WTC11 (cell line): ENCODE results near the gene ALG8. TPM values are rescaled to one million over a fixed set of nuclear protein-coding genes. Genes with fewer than 3 reads are reported as not detected.

Source experiments
- ATAC-seq: fragments of 200-7000 bp; cut with Tn5 transposase; 2 replicates; pipeline ENCODE4 v1.10.0; 2021; ENCODE audit warnings: mild to moderate bottlenecking, moderate library complexity
- Bru-seq: library from RNA; stranded (reverse); fragments of 400-500 nt; gene quantifications from one replicate; lab custom pipeline; 2021; lab: Mats Ljungman, UMichigan
- CTCF ChIA-PET: fragments of 300-600 bp; sonication (Branson Sonifier 250); formaldehyde crosslinking; loops from one replicate; lab custom pipeline; 2021; ENCODE audit warnings: antibody characterized with exemption; lab: Charles Lee
- POLR2A ChIA-PET: fragments of 350-600 bp; sonication (Branson Sonifier 250); formaldehyde crosslinking; loops from one replicate; lab custom pipeline; 2021; ENCODE audit warnings: antibody characterized with exemption; lab: Charles Lee
- DNase-seq: peaks from one replicate; pipeline ENCODE4 v3.0.0; 2021; ENCODE audit warnings: low spot score
- H3K27ac Mint-ChIP-seq: 2 replicates; pipeline ENCODE4 v1.8.0; 2021; ENCODE audit warnings: mixed read lengths
- H3K27me3 Mint-ChIP-seq: 2 replicates; pipeline ENCODE4 v1.8.0; 2021; ENCODE audit warnings: low read depth, mild to moderate bottlenecking, moderate library complexity, mixed read lengths
- H3K36me3 Mint-ChIP-seq: 2 replicates; pipeline ENCODE4 v1.8.0; 2021; ENCODE audit warnings: mixed read lengths
- H3K4me1 Mint-ChIP-seq: 2 replicates; pipeline ENCODE4 v1.8.0; 2022; ENCODE audit warnings: mixed read lengths
- H3K4me3 Mint-ChIP-seq: 2 replicates; pipeline ENCODE4 v1.8.0; 2021; ENCODE audit warnings: mild to moderate bottlenecking, moderate library complexity, mixed read lengths
- H3K9me3 Mint-ChIP-seq: 2 replicates; pipeline ENCODE4 v1.8.0; 2021; ENCODE audit warnings: mixed read lengths
- ATF2 ChIP-seq: sonication (generic); formaldehyde crosslinking; IDR thresholded peaks from 2 replicates; pipeline ENCODE4 v1.8.1; 2022; ENCODE audit warnings: low read depth, missing genetic modification reagents, borderline replicate concordance
- CBFB ChIP-seq: sonication (generic); formaldehyde crosslinking; IDR thresholded peaks from 2 replicates; pipeline ENCODE4 v1.8.1; 2022; ENCODE audit warnings: mild to moderate bottlenecking, low read depth, missing genetic modification reagents
- FOXP4 ChIP-seq: sonication (generic); formaldehyde crosslinking; IDR thresholded peaks from 2 replicates; pipeline ENCODE4 v1.8.0; 2022; ENCODE audit warnings: mild to moderate bottlenecking, missing genetic modification reagents
- GTF2I ChIP-seq: fragments of 250-450 bp; sonication (Bioruptor Pico); conservative IDR thresholded peaks from 2 replicates; pipeline ENCODE4 v1.4.0; 2021; ENCODE audit warnings: mild to moderate bottlenecking
- HMGXB4 ChIP-seq: sonication (generic); formaldehyde crosslinking; IDR thresholded peaks from 2 replicates; pipeline ENCODE4 v1.8.1; 2023; ENCODE audit warnings: mild to moderate bottlenecking, moderate library complexity, missing genetic modification reagents
- IRF1 ChIP-seq: sonication (generic); formaldehyde crosslinking; IDR thresholded peaks from 2 replicates; pipeline ENCODE4 v1.8.0; 2023; ENCODE audit warnings: missing genetic modification reagents
- IRF2 ChIP-seq: sonication (generic); formaldehyde crosslinking; IDR thresholded peaks from 2 replicates; pipeline ENCODE4 v1.8.0; 2022; ENCODE audit warnings: low read depth, missing genetic modification reagents, borderline replicate concordance
- MXD4 ChIP-seq: fragments of 250-450 bp; sonication (Bioruptor Pico); IDR thresholded peaks from 2 replicates; pipeline ENCODE4 v1.8.0; 2021; ENCODE audit warnings: mild to moderate bottlenecking, moderate library complexity, borderline replicate concordance
- NR2C2 ChIP-seq: sonication (generic); formaldehyde crosslinking; IDR thresholded peaks from 2 replicates; pipeline ENCODE4 v1.8.0; 2022; ENCODE audit warnings: mild to moderate bottlenecking, missing genetic modification reagents
- TEAD4 ChIP-seq: sonication (generic); formaldehyde crosslinking; IDR thresholded peaks from 2 replicates; pipeline ENCODE4 v1.8.0; 2022; ENCODE audit warnings: mild to moderate bottlenecking, missing genetic modification reagents
- ZNF121 ChIP-seq: sonication (generic); formaldehyde crosslinking; IDR thresholded peaks from 2 replicates; pipeline ENCODE4 v1.8.0; 2023; ENCODE audit warnings: missing genetic modification reagents
- ZNF138 ChIP-seq: sonication (generic); formaldehyde crosslinking; conservative IDR thresholded peaks from 2 replicates; pipeline ENCODE4 v1.8.1; 2022; ENCODE audit warnings: mild to moderate bottlenecking, moderate library complexity, missing genetic modification reagents
- ZNF232 ChIP-seq: sonication (generic); formaldehyde crosslinking; IDR thresholded peaks from 2 replicates; pipeline ENCODE4 v1.8.0; 2022; ENCODE audit warnings: mild to moderate bottlenecking, missing genetic modification reagents
- ZNF263 ChIP-seq: sonication (generic); formaldehyde crosslinking; IDR thresholded peaks from 2 replicates; pipeline ENCODE4 v1.8.1; 2022; ENCODE audit warnings: low read depth, mild to moderate bottlenecking, moderate library complexity, missing genetic modification reagents
- ZNF396 ChIP-seq: fragments of 250-450 bp; sonication (Bioruptor Pico); IDR thresholded peaks from 2 replicates; pipeline ENCODE4 v1.8.0; 2021; ENCODE audit warnings: mild to moderate bottlenecking, moderate library complexity, borderline replicate concordance
- long read RNA-seq, 3 experiments: library from RNA in 1 of 3; library from capped mRNA in 1 of 3; library from polyadenylated mRNA in 1 of 3; unstranded in 2 of 3; stranded (forward) in 1 of 3; transcript quantifications; one replicate each; pipeline ENCODE4 v2.0.0, GENCODE V29; 2021
- total RNA-seq: library from RNA; stranded (reverse); gene quantifications from 3 replicates; pipeline ENCODE4 v1.2.3, GENCODE V29; 2021
- TF ChIP-seq, protein P1 (sequence below): fragments of 250-450 bp; sonication (Bioruptor Pico); conservative IDR thresholded peaks from 2 replicates; pipeline ENCODE4 v1.9.0; 2021; ENCODE audit warnings: mild to moderate bottlenecking
- TF ChIP-seq, protein P2 (sequence below): sonication (generic); formaldehyde crosslinking; IDR thresholded peaks from 2 replicates; pipeline ENCODE4 v1.8.1; 2022; ENCODE audit warnings: low read depth, mild to moderate bottlenecking, moderate library complexity, missing genetic modification reagents, borderline replicate concordance
- TF ChIP-seq, protein P3 (sequence below): sonication (generic); formaldehyde crosslinking; IDR thresholded peaks from 2 replicates; pipeline ENCODE4 v1.8.1; 2023; ENCODE audit warnings: mild to moderate bottlenecking, missing genetic modification reagents
- TF ChIP-seq, protein P4 (sequence below): fragments of 250-450 bp; sonication (Bioruptor Pico); IDR thresholded peaks from 2 replicates; pipeline ENCODE4 v1.9.0; 2021; ENCODE audit warnings: mild to moderate bottlenecking

ALG8 gene
- total RNA-seq (63.8 to 72.2 TPM (median 67.2 TPM) in 3 replicates), Bru-seq, nascent RNA (percentile 86 among the genes with signal in this experiment)
- long read RNA-seq, experiment 1, transcript ALG8-202 (14 exons, 1,677 nt), result minor isoform, 12 of 341 reads
- long read RNA-seq, experiment 1, transcript ALG8-201 (13 exons, 1,675 nt), result major isoform, 251 of 341 reads
- long read RNA-seq, experiment 1, partial matches to known transcripts, result 17 of 341 reads
- long read RNA-seq, experiment 1, other reads (novel, unspliced or antisense), result 60 of 341 reads
- long read RNA-seq, experiment 2, transcript ALG8-201 (13 exons, 1,675 nt), result major isoform, 31 of 76 reads
- long read RNA-seq, experiment 2, partial matches to known transcripts, result 9 of 76 reads
- long read RNA-seq, experiment 2, other reads (novel, unspliced or antisense), result 33 of 76 reads
- long read RNA-seq, experiment 3, transcript ALG8-201 (13 exons, 1,675 nt), result major isoform, 254 of 317 reads
- long read RNA-seq, experiment 3, transcript ALG8-202 (14 exons, 1,677 nt), result minor isoform, 8 of 317 reads
- long read RNA-seq, experiment 3, partial matches to known transcripts, result 3 of 317 reads
- long read RNA-seq, experiment 3, other reads (novel, unspliced or antisense), result 51 of 317 reads

DNA sequence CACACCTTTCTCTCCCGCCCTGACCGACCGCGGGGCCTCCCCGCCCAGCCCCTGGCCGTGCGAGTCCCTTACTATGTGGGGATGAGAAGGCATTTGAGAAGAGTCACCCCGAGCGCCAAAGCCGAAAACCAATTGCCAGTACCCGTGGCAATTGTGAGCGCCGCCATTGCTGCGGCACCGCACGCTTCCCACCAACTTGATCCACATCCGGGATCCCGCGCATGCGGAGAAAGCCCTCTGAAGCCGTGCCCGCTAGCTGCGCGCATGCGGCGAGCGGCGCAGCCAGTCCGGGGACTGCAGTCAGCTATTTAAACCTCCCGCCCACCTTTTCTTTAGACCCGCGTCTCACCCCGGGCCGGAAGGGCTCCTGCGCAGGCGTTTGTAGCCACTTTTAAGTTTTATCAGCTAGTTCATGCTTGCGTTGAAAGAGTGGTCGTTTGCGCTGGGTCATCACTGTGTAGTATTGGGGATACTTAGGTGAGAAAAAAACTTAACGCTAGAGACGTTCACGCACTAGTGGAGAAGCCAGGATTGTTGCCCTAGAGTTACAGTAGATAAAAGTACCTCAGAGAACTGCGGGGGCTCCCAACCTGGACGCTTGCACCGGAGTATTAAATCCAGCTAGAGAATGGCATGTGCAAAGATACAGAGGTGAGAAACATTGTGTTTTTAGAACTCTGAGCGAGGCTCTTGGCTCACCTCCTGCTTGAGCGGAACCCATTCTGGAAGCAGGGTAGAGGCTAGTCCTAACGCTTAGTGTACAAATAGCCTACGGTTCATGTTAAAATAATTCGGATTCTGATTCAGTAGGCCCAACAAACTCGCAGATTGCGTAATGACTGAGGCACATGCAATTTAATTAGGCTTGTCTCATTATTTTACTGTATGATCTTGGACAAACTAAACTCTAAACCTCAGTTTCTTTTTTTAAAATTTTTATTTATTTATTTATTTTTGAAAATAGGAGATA, at the start of gene ALG8:
Gene ALG8, minus strand, starts transcription at position 205 of the 970 bp plus-strand sequence. Its CDS starts 38 bp downstream, at position 167.
- ATAC-seq, result peak; percentile 97
- peak within 1 kb of the TSS; percentile 98 for H3K27ac Mint-ChIP-seq
- H3K27me3 Mint-ChIP-seq, result no peaks in the 10 kb centered on the region; the same call in 1 of the 2 replicates
- peaks cover 17% of the 10 kb centered on the region for H3K4me1 Mint-ChIP-seq
- CTCF ChIA-PET, result interaction anchor here (0.5 to 1.5 kb wide), 5 partner anchors 48 to 666 kb away, joined by 3 to 6 read pairs (median 3); partner anchors contain the start of gene KCTD21
- H3K9me3 Mint-ChIP-seq, result peaks cover 3% of the 10 kb centered on the region; the same call in 1 of the 2 replicates
- DNase-seq, result peak; percentile 96
- H3K36me3 Mint-ChIP-seq, result peaks cover 44% of the 10 kb centered on the region
- POLR2A ChIA-PET, result interaction anchor here (0.6 to 1.6 kb wide), 7 partner anchors 21 to 236 kb away, joined by 3 to 9 read pairs (median 3); partner anchors contain the start of genes INTS4, KCTD21 and USP35
- H3K4me3 Mint-ChIP-seq, result peak within 1 kb of the TSS; percentile 88
- TF ChIP-seq IRF1 (CRISPR knock-in tag) (peak; percentile 59; the same call in 1 of the 2 replicates), ZNF232 (CRISPR knock-in tag) (peak; percentile 79; the same call in 1 of the 2 replicates), HMGXB4 (CRISPR knock-in tag) (peak; percentile 34; the same call in 1 of the 2 replicates), ZNF121 (no peak), MXD4 (no peak), GTF2I (CRISPR knock-in tag) (no peak), CBFB (peak; percentile 81; the same call in 1 of the 2 replicates), ZNF263 (CRISPR knock-in tag) (no peak), ZNF138 (no peak), ATF2 (CRISPR knock-in tag) (no peak), ZNF396 (CRISPR knock-in tag) (no peak), IRF2 (CRISPR knock-in tag) (no peak), TEAD4 (no peak), NR2C2 (0 out of 2 replicates have a peak, but pooled peaks have one; percentile 21), FOXP4 (CRISPR knock-in tag) (peak; percentile 48; the same call in 1 of the 2 replicates)
- TF ChIP-seq, protein P1, sequence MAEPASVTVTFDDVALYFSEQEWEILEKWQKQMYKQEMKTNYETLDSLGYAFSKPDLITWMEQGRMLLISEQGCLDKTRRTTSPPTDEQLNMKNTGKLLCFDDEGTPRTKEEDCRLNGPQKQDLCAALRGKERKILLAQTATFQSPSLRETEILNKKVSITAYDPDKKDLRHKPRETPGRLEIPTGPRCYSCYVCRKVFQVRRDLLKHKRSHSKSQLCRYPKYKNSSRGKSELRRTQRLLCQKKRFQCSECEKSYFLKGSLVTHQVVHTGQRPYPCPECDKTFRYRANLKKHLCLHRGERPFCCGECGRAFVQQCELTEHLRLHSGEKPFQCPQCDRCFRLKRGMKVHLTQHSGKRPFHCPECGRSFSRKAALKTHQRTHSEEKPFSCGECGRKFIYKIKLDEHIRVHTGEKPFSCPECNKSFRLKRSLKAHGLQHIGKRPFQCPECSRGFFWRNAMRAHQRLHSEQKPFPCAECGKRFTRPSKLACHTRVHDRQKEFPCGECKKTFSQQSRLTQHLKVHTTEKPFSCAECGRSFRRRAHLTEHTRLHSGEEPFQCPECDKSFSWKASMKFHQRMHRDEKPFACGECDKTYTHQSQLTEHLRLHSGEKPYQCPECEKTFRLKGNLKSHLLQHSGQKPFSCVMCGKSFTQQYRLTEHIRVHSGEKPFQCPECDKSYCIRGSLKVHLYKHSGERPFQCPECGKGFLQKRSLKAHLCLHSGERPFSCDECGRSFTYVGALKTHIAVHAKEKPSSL (CRISPR knock-in tag), result no peak
- TF ChIP-seq, protein P2, sequence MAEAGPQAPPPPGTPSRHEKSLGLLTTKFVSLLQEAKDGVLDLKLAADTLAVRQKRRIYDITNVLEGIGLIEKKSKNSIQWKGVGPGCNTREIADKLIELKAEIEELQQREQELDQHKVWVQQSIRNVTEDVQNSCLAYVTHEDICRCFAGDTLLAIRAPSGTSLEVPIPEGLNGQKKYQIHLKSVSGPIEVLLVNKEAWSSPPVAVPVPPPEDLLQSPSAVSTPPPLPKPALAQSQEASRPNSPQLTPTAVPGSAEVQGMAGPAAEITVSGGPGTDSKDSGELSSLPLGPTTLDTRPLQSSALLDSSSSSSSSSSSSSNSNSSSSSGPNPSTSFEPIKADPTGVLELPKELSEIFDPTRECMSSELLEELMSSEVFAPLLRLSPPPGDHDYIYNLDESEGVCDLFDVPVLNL (CRISPR knock-in tag), result peak; percentile 92; the same call in 1 of the 2 replicates
- TF ChIP-seq, protein P3, sequence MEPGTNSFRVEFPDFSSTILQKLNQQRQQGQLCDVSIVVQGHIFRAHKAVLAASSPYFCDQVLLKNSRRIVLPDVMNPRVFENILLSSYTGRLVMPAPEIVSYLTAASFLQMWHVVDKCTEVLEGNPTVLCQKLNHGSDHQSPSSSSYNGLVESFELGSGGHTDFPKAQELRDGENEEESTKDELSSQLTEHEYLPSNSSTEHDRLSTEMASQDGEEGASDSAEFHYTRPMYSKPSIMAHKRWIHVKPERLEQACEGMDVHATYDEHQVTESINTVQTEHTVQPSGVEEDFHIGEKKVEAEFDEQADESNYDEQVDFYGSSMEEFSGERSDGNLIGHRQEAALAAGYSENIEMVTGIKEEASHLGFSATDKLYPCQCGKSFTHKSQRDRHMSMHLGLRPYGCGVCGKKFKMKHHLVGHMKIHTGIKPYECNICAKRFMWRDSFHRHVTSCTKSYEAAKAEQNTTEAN, result 0 out of 2 replicates have a peak, but pooled peaks have one; percentile 50
- TF ChIP-seq, protein P4, sequence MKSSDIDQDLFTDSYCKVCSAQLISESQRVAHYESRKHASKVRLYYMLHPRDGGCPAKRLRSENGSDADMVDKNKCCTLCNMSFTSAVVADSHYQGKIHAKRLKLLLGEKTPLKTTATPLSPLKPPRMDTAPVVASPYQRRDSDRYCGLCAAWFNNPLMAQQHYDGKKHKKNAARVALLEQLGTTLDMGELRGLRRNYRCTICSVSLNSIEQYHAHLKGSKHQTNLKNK (CRISPR knock-in tag), result no peak
